T-helper 1 cell treated with Interleukin-12 subunit alpha and Interleukin-12 subunit beta and Interleukin-4 antibody, amounts not matched to agents 30 μg/mL and 1 μg/mL, for 36 hours (primary cell): ENCODE data around the gene MED4.

ENCODE experiments used
- H3K27ac Mint-ChIP-seq: one replicate; pipeline ENCODE4 v1.8.0; 2021; ENCODE audit warnings: mild to moderate bottlenecking, mixed read lengths
- H3K27me3 Mint-ChIP-seq: one replicate; pipeline ENCODE4 v1.8.0; 2021; ENCODE audit warnings: low read depth, mixed read lengths
- H3K36me3 Mint-ChIP-seq: one replicate; pipeline ENCODE4 v1.8.0; 2021; ENCODE audit warnings: low read depth, mixed read lengths
- H3K4me1 Mint-ChIP-seq: one replicate; pipeline ENCODE4 v1.8.0; 2021; ENCODE audit warnings: low read depth, mixed read lengths
- H3K4me3 Mint-ChIP-seq: one replicate; pipeline ENCODE4 v1.8.0; 2021; ENCODE audit warnings: mild to moderate bottlenecking, moderate library complexity, mixed read lengths
- H3K9me3 Mint-ChIP-seq: one replicate; pipeline ENCODE4 v1.8.0; 2021; ENCODE audit warnings: mixed read lengths

The MED4 gene

GRCh38 chr13:48037346-48038173 is 57.3 kb downstream of the MED4 start, which contains the start of gene NUDT15:
NUDT15 (plus strand) TSS chr13:48037726; CDS start chr13:48037747, 21 bp downstream.
- Mint-ChIP-seq H3K9me3 (peaks cover 9% of the 10 kb centered on the region), H3K27ac (peak within 1 kb of the TSS; percentile 98), H3K4me3 (peak within 1 kb of the TSS; percentile 94), H3K4me1 (peaks cover 33% of the 10 kb centered on the region), H3K27me3 (no peaks in the 10 kb centered on the region), H3K36me3 (peaks cover 20% of the 10 kb centered on the region)

- Mint-ChIP-seq H3K4me3 (no peak overlapping the region), H3K36me3 (peaks cover 26% of the 10 kb centered on the region), H3K9me3 (peaks cover 34% of the 10 kb centered on the region), H3K4me1 (peaks cover 4% of the 10 kb centered on the region), H3K27me3 (no peaks in the 10 kb centered on the region), H3K27ac (no peak overlapping the region)
Measured at GRCh38 chr13:48029859-48030258, 65.0 kb downstream of the MED4 start.

- Mint-ChIP-seq H3K27ac (no peak overlapping the region), H3K4me1 (no peaks in the 10 kb centered on the region), H3K4me3 (no peak overlapping the region), H3K36me3 (peaks cover 23% of the 10 kb centered on the region), H3K9me3 (peaks cover 29% of the 10 kb centered on the region), H3K27me3 (no peaks in the 10 kb centered on the region)
Measured at GRCh38 chr13:48028066-48028465, 66.8 kb downstream of the MED4 start.
